Muscle of back (tissue), 11 donors: Measurements from ENCODE around the gene C6orf52. TPM values are rescaled to one million over a fixed set of nuclear protein-coding genes. Genes with fewer than 3 reads are reported as not detected.

Experiments
- DNase-seq, 3 donors: peaks; one replicate each; pipeline versions ENCODE4 v3.0.0 to v3.0.0-alpha.2; 2013
- polyA plus RNA-seq, 10 donors: library from polyadenylated mRNA; unstranded; fragments of 120-200 nt; gene quantifications; one replicate each; pipeline ENCODE4 v1.2.1, GENCODE V29; 2013; ENCODE audit not compliant: insufficient read length in 10 of 10

Gene C6orf52
- polyA plus RNA-seq, 10 donors: 0.92 to 4.8 (median 1.8) TPM

DNA sequence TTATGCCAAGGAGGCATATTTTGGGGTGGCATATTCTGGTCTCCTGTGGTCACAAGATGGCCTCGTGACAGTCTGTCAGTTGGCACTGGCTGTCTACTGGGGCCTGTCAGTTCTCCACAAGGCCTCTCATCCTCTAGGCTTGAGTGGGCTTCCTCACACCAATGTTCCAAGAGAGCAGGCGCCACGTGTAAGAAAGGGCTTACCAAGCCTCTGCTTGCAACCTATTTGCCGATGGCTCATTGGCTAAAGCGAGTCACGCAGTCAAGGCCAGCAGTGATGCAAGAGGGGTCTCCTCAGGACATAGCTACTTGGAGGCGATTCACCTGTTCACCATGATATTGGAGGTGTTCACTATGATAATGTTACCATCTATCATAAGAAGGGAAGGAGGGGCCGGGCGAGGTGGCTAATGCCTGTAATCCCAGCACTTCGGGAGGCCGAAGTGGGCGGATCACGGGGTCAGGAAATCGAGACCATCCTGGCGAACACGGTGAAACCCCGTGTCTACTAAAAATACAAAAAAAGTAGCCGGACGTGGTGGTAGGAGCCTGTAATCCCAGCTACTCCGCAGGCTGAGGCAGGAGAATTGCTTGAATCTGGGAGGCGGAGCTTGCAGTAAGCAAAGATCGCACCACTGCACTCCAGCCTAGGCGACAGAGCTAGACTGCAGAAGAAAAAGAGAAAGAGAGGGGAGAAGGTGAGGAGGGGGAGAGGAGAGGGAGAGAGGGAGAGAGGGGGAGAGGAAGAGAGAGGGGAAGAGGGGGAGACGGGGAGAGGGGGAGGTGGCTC lies 35.3 kb downstream of the C6orf52 start:
- no peak for DNase-seq

DNA sequence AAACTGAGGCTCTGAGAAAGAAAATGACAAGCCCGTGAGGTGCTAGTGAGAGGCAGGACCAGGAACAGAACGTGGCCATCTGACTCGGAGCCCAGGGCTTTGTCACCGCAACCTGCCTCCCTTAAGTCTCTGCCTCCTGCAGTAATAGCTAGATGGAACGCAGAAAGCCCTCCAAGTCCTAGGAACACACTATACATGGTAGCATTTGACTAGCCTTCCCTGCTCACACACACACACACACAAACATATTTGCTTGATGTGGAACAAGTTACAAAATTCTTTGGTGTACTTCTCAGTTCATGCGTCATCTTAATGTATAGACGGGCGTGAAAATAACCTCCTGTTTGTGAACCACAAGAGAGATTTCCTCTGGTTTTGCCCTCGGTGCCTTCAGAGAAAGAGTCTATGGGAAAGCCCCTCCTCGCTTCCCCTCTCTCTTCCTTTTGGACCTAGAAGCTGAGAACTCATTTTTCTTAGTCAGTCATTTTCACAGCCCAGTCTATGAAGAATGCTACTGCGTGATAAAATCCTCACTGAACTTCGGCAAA lies 38.8 kb downstream of the C6orf52 start:
- DNase-seq: no peak

DNA sequence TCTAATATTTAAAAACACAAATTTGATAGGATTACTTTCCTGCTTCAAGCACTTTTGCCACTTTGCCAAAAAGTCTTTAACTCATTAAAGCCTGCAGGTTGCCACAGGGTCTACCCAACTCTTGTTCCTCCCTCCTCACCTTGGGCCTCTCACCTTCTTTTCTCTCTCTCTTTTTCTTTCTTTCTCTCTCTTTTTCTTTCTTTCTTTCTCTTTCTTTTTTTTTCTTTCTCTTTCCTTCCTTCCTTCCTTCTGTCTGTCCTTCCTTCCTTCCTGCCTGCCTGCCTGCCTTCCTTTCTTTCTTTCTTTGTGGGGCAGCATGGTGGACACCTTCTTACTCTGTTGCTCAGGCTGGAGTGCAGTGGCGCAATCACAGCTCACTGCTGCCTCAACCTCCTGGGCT lies 50.2 kb downstream of the C6orf52 start:
- no peak for DNase-seq

DNA sequence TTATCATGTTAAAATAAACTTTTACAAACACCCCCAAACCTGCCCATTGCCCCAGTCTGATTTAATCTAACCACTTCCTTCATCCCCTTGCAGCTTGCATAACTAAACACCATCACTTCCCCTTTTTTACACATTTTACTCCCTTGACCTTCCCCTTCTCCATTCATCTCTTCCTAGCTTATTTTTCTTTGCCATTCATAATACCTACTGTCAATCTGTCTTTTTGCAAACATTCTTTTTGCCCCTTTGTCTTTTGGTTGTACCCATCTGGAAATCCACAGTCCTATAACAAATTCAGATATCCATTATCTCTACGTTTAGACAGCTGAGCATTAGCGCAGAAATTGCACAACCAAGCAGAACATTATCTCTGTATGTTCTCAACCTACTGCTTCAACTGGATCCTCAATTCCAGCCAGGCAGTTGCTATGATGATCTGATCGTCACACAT lies 51.2 kb downstream of the C6orf52 start:
- no peak for DNase-seq

DNA sequence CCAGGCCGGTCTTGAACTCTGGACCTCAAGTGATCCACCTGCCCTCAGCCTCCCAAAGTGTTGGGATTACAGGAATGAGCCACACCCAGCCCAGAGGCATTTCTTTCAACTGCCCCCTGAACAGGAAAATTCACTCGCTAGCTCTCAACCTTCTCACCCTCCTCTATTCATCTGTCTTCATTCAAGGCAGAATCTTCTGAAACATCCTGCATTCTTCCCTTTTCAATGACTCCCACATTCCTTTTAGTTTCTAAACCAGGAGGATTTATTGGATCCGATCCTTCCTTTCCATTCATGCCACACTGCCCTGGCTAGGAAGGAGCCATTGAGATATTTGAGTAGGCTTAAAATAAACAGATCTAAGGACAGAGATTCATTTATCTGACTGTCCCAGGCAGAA lies 52.9 kb downstream of the C6orf52 start:
- no peak for DNase-seq

DNA sequence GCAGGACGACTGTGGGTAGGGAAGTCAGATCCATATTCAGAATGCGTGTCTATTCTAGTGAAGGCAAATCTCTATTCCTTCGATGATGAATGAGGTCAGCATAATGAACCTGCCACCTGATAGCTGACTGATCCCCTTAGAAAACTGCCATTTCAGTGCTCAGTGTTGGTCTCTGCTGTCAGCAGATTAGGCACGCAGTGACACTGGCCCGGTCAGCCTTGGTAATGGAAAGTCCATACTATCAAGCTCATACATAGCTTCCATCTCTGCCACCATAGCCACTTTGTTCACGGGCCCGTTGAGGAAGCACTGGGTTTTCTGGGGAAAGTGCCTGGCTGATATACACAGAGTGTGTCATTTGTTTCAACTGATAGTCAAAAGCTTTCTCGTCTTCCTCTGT lies 54.0 kb downstream of the C6orf52 start:
- DNase-seq: no peak

DNA sequence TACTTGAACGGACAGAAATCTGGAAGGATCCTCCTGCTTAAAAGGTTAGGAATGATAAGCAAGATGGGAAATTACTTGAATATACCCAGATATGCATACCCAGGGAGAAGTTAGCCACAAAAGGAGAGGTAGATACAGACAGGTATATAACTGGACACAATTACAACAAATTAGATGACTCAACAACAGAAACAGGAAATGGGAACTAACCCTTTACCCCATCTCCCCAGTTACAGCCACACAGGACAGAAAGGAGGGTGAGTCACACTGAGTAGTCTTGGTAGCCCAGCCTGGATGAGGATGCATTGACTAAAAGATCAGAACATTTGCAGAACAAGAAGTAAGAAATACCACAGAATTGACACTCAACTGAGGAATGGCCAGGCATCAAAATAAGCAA lies 61.2 kb downstream of the C6orf52 start:
- no peak for DNase-seq

DNA sequence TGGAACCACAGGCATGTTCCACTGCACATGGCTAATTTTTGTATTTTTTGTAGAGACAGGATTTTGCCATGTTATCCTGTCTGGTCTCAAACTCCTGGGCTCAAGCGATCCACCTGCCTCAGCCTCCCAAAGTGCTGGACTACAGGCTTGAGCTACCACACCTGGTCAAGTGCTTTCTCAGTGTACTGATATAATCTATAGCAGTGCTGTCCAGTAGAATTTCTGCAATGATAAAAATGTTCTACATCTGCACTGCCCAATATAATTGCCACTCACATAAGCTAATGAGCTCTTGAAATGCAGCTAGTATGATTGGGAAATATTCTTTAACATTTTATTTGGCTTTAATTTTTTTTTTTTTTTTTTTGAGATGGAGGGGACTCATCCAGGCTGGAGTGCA lies 64.2 kb downstream of the C6orf52 start:
- no peak for DNase-seq

DNA sequence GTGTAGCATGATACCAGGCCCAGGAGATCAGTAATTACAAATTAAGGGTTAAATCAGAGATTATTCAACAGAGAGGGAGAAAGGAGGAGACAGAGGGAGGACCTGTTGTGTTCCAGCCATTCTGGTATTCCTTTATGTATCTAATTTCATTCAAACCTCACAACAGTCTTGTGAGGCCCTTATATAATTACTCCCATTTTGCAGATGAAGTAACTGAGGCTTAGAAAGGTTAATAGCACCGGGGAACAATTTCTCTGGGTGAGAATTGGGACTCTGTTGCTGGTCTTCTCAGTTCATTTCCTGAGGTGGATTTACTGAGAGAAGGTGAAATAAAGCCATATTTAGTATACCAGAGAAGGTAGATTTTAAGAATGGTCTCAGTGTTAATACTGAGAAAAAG lies 66.6 kb downstream of the C6orf52 start:
- DNase-seq: no peak

DNA sequence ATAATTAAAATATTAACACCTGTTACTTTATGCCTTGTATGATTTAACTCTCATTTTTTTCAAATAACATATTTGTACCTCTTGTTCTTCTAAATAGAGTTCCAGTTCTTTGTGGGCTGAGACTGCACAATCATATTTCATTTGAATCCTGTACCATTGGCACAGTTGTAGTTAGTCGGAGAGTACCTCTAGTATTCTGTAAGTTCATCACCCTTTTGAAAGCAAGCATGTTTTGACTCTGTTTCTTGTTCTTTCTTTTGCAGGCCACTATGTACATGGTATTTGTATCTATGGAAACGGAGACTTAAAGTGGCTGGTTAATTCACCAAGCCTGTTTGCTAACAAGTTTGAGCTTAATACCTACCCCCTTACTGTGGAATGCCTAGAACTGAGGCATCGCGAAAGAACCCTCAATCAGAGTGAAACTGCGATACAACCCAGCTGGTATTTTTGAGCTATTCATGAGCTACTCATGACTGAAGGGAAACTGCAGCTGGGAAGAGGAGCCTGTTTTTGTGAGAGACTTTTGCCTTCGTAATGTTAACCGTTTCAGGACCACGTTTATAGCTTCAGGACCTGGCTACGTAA lies 68.2 kb downstream of the C6orf52 start:
- DNase-seq: no peak

DNA sequence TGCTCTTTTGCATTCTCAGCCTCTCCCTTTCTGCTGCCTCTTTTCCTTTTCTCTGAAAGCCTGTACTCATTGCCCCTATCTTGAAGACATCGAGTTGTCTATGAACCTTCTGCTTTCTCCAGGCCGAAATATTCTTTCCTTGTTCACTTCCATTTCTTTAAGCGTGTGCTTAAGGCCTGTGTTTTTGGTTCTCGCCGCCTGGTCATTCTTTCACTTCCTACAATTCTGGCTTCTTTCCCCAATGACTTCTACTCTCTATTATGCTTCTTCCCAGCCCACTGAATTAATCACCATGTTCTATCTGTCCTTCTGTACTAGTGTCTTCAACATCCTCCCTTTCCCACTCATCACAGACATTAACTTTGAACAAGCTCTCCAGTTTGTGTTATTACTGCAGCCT lies 69.6 kb downstream of the C6orf52 start:
- no peak for DNase-seq

DNA sequence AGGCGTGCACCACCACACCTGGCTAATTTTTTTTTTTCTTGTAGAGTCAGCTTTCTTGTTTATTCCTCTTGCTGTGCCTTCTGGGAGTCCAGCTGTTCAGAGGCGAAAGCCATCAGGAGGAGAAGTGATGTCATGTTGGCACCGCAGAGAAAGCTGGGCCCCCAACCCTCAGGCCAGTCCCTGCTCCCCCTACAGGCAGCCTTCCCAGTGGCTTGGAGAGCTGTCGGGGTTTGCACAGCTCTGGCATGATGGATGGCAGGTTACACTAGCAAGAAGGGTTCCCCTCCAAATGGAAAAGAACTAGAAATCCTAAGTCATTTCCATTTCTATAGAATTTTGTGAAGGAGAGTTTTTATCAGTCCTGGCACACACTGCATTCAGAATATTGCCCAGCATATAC lies 72.6 kb downstream of the C6orf52 start:
- DNase-seq: no peak

Other genes with a start within 250 kb of the C6orf52 start
- gene GCNT2, start 173.3 kb downstream of the C6orf52 start, polyA plus RNA-seq: 1 to 10 TPM; 1.6 to 3.8 (median 3.0) TPM
- 10 to 100 TPM; 16.3 to 20.9 (median 17.9) TPM for gene PAK1IP1, start 356 bp upstream of the C6orf52 start, polyA plus RNA-seq
- 100 to 1,000 TPM in 9 of 10 donors, 10 to 100 TPM in 1; 99.6 to 119 (median 106) TPM for gene TMEM14C, start 28.5 kb upstream of the C6orf52 start, polyA plus RNA-seq
- gene TMEM14B, start 53.2 kb upstream of the C6orf52 start, polyA plus RNA-seq: 10 to 100 TPM; 63.6 to 75.6 (median 69.6) TPM
- 1 to 10 TPM in 1 of 10 donors, under 1 TPM in 9; 0.13 to 1.1 (median 0.28) TPM for gene MAK, start 143.9 kb upstream of the C6orf52 start, polyA plus RNA-seq
- gene GCM2, start 187.4 kb upstream of the C6orf52 start, polyA plus RNA-seq: under 1 TPM in 1 of 10 donors, not detected in 9; 0.08 TPM
- 1 to 10 TPM in 9 of 10 donors, under 1 TPM in 1; 0.37 to 5.4 (median 2.1) TPM for gene SYCP2L, start 192.4 kb upstream of the C6orf52 start, polyA plus RNA-seq